Vagina (tissue), 2 donors: ENCODE data around the gene HMHB1.

Experiments used
- POLR2A ChIP-seq, 2 donors: fragments of 450-650 bp; IDR thresholded peaks; one replicate each; pipeline ENCODE4 v1.6.1; 2017; ENCODE audit warnings: antibody characterized with exemption in 2 of 2, mild to moderate bottlenecking in 2 of 2, moderate library complexity in 2 of 2
- POLR2AphosphoS5 ChIP-seq, 2 donors: sonication (generic); formaldehyde crosslinking; IDR thresholded peaks; one replicate each; pipeline ENCODE4 v1.9.0; 2017; ENCODE audit warnings: antibody characterized with exemption in 2 of 2, mild to moderate bottlenecking in 2 of 2, low read depth in 1 of 2; ENCODE audit not compliant: insufficient read depth in 1 of 2
- TF ChIP-seq, protein P1 (sequence below), 3 experiments: fragments of 450-650 bp in 2 of 3; fragments of 200-600 bp in 1 of 3; sonication (generic) in 1 of 3; IDR thresholded peaks; one replicate each; pipeline ENCODE4 v1.5.1; 2017 to 2019; ENCODE audit warnings: antibody characterized with exemption in 3 of 3, mild to moderate bottlenecking in 2 of 3, moderate library complexity in 2 of 3

DNA sequence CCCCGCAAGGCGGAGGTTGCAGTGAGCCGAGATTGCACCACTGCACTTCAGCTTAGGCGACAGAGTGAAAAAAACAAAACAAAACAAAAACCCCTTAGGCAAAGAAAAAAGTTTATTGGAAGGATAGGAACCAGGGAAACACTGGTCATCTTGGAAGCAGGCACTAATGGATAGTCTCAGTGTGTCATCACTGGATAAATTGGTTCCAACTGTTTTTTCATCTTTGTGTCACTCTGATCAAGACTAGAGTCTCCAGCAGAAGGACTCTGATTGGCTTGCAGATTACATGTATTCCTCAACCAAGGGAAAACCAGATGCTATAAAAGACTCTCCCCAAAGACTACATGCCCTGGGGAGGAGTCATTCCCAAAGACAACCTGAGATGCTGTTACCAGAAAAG, 35.0 kb upstream of the HMHB1 start:
- TF ChIP-seq POLR2A (IDR thresholded peaks at IDR 0.05) (no peak), POLR2AphosphoS5 (IDR thresholded peaks at IDR 0.05; ENCODE audit: insufficient read depth in 1 of 2, low read depth in 1 of 2) (no peak)
- TF ChIP-seq, protein P1, sequence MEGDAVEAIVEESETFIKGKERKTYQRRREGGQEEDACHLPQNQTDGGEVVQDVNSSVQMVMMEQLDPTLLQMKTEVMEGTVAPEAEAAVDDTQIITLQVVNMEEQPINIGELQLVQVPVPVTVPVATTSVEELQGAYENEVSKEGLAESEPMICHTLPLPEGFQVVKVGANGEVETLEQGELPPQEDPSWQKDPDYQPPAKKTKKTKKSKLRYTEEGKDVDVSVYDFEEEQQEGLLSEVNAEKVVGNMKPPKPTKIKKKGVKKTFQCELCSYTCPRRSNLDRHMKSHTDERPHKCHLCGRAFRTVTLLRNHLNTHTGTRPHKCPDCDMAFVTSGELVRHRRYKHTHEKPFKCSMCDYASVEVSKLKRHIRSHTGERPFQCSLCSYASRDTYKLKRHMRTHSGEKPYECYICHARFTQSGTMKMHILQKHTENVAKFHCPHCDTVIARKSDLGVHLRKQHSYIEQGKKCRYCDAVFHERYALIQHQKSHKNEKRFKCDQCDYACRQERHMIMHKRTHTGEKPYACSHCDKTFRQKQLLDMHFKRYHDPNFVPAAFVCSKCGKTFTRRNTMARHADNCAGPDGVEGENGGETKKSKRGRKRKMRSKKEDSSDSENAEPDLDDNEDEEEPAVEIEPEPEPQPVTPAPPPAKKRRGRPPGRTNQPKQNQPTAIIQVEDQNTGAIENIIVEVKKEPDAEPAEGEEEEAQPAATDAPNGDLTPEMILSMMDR (IDR thresholded peaks at IDR 0.05) = no peak
